ENCODE results near the gene OBSCN.

OBSCN gene

DNA sequence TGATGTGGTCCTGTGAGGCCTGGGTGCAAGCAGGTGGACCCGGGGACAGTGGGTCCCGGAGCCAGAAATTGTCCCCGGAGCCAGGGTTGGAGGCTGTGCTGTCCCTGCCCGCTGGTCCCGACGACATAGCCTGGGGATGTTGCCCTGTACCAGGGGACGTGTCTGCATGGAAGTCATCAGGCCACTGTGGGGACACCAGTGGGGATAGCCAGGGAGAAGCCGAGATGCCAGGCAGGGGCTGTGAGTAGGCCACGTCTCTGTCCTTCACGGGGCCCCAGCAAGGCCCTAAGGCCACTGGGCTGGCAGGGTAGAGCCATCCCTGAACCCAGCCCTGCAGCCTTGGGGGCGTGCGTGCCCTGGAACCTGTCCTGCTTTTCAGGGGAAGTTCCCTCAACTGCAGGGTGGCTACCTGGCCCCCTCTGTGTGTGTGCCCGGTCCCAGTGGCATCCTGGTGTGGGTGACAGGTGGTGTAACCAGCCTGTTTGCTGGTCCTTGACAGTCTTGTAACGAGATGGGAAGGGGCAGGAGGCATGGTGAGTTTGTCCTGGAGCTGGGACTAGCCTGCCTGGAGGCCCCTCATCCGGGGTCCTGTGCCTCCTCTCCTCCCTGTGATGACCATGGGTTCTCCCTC lies 73.2 kb downstream of the OBSCN start:
- DNase-seq = no peak

DNA sequence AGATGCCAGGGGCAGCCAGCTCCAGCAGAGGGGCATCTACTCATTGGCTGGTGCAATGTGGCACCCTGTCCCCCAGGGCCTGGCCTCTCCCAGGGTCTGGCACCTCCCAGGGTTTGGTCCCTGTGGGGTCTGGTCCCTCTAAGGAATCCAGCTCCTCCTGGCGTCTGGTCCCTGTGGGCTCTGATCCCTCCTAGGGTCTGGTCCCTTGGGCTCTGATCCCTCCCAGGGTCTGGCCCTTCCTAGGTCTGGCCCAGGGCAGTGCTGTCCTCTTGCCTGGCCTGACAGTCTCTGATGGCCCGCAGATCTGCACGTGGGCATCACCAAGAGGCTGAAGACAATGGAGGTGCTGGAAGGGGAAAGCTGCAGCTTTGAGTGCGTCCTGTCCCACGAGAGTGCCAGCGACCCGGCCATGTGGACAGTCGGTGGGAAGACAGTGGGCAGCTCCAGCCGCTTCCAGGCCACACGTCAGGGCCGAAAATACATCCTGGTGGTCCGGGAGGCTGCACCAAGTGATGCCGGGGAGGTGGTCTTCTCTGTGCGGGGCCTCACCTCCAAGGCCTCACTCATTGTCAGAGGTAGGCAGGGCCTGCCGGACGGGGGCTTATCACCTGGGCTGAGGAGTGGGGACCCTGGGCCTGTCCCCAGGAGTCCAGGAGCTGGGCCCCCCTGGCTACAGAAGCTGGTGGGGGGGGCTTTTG lies 73.9 kb downstream of the OBSCN start:
- DNase-seq = no peak

DNA sequence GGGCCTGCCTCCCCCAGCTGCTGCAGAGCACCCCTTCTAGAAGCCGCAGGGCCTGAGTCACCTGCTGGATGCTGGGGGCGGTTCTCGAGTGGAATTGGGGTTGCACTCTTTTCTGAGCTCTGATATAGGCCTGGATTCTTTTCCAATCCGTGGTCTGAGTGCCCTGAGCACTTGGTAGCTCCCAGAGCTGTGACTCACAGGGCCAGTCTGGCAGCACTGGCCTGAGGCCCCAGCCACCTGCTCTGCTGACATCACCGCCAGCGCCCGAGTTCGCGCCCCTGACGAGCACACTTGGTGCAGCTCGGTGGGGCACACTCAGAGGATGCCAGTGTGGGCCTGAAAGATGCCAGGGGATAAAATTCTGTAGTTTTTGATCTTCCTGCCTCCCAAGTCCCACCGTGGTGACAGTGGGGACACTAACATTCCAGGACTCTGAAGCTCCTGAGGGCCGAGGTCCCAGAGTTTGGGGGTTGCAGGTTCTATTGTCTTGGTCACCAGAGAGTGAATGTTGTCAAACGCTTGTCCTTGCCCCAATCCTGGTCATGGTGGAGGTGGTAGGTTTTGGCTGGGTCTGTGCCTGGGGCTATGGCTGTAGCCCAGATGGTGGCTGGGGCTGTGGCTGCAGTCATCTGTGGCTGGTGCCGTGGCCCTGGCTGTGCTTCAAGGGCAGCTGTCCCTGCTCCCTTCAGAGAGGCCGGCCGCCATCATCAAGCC lies 74.6 kb downstream of the OBSCN start:
- DNase-seq = no peak

DNA sequence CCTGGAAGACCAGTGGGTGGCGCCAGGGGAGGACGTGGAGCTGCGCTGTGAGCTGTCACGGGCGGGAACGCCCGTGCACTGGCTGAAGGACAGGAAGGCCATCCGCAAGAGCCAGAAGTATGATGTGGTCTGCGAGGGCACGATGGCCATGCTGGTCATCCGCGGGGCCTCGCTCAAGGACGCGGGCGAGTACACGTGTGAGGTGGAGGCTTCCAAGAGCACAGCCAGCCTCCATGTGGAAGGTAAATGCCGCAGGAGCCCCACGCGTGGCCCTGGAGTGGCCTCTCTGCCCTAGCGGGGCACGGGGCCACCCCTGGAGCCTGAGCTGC lies 75.2 kb downstream of the OBSCN start:
- no peak for DNase-seq

DNA sequence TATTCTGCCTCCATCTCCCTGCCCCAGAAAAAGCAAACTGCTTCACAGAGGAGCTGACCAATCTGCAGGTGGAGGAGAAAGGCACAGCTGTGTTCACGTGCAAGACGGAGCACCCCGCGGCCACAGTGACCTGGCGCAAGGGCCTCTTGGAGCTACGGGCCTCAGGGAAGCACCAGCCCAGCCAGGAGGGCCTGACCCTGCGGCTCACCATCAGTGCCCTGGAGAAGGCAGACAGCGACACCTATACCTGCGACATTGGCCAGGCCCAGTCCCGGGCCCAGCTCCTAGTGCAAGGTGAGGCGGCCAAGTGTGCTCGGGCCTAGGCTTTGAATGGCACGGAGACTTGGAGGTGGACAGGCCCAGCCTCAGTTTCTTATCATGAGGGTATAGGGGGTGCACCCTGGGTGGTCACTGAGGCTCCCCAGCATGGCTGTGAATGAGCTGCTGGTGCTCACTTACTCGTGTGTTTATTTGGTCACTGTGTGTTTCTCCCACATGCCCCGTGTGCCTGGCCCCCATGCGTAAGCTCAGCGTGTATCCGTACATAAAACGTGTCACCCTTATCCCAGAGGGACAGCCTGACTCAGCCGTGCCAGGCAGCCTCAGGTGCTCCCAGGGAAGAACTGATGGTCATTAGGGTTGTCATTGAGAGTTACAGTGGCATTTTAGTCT lies 75.8 kb downstream of the OBSCN start:
- no peak for DNase-seq

DNA sequence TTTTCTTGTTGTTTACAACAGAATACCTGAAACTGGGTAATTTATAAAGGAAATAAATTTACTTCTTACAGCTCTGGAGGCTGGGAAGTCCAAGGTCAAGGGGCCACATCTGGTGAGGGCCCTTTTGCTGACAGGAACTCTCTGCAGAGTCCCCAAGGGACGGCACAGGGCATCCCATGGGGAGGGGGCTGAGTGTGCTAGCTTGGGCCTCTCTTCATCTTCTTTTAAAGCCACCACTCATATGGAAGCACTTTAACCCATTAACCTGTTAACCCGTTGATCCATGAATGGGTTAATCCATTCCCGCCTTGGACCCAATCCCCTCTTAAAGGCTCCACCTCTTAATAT lies 76.3 kb downstream of the OBSCN start:
- no peak for DNase-seq

DNA sequence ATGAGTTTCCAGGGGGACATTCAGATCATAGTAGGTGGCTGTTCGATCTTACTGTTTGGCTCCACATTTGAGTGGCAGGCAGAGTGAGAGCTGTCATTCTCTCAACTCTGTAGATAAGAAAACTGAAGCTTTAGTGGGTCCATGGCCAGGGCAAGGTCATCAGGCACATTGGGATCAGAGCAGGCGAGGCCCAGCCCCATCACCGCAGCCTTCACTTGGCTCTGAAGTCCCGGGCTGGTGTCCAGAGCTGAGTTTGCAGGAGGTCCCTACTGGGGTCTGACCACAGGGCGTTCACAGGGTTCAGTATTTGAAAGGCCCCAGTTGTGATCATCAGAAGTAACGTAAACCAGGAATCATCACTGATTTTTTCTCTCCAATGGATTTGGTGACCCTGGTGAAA lies 76.7 kb downstream of the OBSCN start:
- no peak for DNase-seq

DNA sequence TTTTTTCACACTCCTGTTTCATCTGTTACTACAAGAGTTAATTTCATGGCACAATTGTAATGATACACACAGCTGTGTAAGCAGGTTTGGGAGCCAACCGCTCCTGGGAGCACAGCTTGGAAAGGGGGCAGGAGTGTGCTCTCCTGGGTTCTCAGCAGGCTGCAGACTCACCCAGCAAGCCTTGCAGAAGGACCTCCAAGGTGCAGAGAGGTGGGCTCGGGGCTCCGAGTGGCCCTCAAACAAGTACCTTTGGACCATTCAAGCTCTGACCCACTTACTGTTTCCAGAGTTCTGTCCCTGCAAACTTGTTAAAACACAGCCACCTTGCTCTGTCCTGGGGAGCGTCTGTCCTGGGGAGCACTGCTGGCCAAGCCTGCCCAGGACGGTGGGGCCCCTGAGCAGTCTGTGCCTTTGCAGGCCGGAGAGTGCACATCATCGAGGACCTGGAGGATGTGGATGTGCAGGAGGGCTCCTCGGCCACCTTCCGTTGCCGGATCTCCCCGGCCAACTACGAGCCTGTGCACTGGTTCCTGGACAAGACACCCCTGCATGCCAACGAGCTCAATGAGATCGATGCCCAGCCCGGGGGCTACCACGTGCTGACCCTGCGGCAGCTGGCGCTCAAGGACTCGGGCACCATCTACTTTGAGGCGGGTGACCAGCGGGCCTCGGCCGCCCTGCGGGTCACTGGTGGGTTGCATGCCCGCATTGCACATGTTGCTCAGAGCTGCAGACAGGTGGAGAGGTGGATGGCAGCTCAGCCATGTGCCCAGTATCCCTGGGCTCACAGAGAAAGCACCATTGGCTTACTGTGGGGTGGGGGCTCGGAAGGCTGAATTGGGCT lies 78.0 kb downstream of the OBSCN start:
- DNase-seq = no peak

DNA sequence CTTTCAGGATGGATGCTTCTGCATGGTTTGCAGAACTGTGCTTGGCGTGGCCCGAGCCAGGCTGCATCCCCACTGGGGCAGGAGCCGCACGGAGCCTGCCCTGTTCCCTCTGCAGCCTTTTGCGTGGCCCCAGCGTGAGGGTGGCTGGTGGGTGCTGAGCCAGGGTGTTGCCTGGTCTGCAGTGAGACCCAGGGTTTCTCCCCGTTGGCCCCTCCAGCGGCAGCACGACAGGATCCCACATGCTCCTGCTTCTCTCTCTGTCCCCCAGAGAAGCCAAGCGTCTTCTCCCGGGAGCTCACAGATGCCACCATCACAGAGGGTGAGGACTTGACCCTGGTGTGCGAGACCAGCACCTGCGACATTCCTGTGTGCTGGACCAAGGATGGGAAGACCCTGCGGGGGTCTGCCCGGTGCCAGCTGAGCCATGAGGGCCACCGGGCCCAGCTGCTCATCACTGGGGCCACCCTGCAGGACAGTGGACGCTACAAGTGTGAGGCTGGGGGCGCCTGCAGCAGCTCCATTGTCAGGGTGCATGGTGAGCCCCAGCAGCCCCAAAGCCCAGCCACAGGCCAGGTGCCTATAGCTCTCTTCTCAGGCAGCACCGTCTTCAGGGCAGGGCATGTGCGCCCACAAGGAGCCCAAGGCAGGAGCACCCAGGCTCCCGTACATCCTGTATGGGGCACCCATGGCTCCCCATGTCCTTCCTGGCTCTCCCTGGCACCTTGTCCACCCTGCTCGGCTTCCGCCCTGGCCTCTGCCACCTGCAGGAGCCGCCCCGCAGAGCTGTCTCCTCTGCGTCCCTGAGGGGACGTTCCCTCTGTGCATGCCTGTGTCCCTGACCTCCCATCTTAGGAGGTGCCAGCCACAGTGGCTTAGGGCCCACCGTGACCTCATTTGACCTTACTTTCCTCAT lies 78.9 kb downstream of the OBSCN start:
- no peak for DNase-seq

DNA sequence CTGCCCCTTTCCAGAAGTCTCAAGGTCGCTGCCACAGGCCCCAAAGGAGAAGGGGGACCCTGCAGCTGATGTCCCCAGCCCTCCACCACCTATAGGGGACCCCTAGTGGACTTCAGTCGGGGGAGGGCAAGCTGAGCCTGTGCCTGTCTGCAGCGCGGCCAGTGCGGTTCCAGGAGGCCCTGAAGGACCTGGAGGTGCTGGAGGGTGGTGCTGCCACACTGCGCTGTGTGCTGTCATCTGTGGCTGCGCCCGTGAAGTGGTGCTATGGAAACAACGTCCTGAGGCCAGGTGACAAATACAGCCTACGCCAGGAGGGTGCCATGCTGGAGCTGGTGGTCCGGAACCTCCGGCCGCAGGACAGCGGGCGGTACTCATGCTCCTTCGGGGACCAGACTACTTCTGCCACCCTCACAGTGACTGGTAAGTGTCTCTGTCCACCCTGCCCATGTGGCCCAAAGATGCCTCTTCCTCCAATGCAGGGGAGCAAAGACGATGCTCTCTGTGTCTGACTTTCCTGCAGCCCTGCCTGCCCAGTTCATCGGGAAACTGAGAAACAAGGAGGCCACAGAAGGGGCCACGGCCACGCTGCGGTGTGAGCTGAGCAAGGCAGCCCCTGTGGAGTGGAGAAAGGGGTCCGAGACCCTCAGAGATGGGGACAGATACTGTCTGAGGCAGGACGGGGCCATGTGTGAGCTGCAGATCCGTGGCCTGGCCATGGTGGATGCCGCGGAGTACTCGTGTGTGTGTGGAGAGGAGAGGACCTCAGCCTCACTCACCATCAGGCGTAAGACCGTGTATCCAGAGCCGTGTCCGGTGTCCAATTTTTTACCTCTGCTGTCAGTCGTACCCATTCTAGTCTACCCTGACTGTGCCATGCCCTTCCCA lies 79.9 kb downstream of the OBSCN start:
- DNase-seq = no peak

DNA sequence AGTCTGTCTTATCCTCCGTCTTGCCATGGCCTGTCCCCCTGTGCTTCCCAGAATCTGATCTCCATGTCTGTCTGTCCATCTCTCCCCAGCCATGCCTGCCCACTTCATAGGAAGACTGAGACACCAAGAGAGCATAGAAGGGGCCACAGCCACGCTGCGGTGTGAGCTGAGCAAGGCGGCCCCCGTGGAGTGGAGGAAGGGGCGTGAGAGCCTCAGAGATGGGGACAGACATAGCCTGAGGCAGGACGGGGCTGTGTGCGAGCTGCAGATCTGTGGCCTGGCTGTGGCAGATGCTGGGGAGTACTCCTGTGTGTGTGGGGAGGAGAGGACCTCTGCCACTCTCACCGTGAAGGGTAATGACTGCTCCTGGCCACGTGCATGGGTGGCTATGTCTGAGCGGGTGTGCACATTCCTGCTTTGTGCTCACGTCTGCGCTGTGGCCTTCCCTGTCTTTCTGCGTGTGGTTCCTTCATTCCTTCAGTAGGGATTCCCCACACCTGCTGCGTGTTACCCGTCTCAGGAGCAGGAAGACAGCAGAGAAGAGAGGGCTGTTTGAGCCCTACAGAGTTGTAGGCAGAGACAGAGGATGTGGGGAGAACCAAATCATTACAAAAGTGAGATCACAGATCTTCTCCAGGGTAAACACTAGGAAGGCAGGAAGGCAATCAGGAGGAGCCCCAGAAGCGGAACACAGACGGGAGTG lies 80.8 kb downstream of the OBSCN start:
- no peak for DNase-seq

DNA sequence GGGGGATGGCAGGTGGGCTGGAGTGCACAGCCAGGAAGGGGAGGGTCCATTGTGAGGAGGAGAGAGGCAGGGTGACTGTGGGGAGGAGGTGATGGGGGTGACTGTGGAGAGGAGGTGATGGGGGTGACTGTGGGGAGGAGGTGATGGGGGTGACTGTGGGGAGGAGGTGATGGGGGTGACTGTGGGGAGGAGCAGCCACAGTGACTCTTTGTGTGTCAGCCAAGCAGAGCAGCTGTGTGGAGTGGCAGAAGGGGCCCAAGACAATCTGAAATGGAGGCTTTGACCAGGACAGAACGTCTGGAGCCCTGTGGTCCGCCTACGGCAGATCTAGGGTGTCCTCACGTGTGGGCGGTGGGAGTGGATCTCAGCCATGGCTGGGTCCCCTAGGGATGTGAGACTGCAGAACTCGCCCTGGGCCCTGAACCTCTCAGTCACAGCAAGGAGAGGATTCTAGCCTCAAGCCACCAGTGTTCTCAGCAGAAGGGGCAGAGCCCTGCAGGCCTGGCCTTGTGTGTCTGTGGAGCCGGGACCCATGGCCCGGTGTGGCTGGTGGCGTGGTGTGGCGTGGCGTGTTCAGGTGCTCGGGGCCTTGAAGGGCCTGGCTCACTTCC lies 81.5 kb downstream of the OBSCN start:
- no peak for DNase-seq

DNA sequence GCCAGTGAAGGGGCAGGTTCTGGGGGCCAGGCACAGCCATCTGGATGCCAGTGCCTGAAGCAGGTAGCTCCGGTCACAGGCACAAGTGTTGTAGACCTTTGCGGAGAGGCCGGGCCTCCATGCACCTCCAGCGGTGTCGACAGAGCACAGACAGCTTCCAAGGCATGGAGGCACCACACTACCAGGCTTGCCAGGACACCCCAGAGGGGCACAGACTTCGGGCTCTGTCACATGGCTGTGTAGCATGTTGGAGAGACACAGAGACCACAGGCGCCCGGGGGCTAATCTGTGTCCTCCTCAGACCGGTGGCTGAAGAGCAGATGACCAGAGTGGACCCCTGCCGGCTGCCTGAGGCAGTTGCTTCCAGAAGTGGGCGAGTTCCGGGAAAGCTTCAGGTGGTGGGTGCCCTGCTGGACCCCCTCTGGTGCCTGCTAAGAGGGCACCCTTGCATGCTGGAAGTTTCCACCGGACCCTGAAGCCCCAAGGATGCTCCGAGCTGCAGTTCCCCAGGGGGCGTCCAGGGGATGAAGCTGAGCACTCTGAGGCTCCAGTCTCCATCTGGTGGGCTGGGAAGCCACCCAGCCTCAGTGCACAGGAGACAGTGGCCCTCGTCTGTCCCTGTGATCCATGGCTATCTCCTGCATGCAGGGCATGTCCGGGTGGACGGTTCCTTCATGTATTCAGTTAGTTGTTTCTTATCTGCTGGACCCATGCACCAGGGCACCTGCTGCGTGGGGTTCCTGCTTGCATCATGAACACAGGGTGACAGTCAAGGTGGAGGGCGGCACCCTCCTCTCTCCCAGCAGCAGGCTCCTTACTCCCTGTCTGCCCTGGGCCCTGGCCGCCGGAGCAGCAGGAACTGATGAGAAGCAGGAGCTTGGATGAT lies 82.4 kb downstream of the OBSCN start:
- no peak for DNase-seq

DNA sequence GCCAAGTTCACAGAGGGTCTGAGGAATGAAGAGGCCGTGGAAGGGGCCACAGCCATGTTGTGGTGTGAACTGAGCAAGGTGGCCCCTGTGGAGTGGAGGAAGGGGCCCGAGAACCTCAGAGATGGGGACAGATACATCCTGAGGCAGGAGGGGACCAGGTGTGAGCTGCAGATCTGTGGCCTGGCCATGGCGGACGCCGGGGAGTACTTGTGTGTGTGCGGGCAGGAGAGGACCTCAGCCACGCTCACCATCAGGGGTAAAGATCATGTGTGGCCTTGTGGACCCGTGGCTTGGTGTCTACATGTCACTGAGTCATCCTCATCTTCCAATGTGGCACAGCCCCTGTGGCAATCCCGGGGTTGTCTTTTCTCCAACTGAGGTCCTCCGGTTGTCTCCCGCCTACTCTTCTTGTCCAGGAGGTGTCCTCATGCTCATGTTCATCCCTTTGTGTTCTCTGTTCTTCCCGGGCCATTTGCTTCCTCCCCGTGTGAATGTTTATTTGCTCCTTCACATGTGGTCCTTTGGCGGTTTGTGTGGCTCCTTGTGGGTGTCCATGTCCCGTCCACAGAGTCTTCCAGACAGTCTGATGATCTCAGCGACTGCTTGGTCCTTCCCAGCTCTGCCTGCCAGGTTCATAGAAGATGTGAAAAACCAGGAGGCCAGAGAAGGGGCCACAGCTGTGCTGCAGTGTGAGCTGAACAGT lies 84.2 kb downstream of the OBSCN start:
- no peak for DNase-seq

DNA sequence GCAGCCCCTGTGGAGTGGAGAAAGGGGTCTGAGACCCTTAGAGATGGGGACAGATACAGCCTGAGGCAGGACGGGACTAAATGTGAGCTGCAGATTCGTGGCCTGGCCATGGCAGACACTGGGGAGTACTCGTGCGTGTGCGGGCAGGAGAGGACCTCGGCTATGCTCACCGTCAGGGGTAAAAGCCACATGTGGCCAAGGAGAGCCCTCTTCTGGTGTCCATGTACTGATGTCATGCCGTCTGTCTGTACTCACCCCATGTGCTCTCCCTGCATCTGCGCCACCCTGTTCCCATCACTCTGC lies 84.7 kb downstream of the OBSCN start:
- DNase-seq = no peak

DNA sequence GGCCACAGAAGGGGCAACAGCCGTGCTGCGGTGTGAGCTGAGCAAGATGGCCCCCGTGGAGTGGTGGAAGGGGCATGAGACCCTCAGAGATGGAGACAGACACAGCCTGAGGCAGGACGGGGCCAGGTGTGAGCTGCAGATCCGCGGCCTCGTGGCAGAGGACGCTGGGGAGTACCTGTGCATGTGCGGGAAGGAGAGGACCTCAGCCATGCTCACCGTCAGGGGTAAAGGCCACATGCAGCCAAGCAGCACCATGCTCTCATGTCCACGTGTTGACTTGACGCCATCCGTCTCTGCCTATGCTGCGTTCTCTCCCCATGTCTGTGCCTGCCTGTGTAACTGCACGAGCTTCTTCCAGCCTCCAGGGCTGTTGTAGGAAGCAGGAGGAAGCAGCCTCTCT lies 85.5 kb downstream of the OBSCN start:
- no peak for DNase-seq

DNA sequence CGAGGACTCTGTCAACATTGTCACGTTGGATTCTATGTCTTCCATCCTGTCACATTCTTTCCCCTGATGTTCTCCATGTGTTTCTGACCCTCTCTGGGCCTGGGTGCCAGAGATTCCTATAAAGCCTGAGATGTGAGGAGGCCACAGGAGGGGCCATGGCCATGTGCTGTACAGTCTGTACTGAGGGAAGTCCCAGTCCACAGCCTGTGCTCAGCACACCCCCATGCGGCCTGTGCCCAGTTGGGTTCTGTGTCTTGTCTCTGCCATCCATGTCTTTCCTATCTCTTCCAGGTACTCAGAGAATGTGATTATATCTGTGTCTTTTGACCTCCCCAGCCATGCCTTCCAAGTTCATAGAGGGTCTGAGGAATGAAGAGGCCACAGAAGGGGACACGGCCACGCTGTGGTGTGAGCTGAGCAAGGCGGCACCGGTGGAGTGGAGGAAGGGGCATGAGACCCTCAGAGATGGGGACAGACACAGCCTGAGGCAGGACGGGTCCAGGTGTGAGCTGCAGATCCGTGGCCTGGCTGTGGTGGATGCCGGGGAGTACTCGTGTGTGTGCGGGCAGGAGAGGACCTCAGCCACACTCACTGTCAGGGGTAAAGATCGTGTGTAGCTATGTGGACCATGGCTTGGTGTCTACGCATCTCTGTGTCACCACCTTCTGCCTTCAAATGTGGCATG lies 86.1 kb downstream of the OBSCN start:
- no peak for DNase-seq

DNA sequence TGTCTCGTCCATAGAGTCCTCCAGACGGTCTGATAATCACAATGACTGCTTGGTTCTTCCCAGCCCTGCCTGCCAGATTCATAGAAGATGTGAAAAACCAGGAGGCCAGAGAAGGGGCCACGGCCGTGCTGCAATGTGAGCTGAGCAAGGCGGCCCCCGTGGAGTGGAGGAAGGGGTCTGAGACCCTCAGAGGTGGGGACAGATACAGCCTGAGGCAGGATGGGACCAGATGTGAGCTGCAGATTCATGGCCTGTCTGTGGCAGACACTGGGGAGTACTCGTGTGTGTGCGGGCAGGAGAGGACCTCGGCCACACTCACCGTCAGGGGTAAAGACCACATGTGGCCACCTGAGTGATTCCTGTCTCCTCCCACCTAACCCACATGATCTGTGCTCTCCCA lies 86.9 kb downstream of the OBSCN start:
- no peak for DNase-seq
